Measurements from ENCODE around the gene ZSWIM1. TPM values are rescaled to one million over a fixed set of nuclear protein-coding genes. Genes with fewer than 3 reads are reported as not detected.
"Not testable (repeated sequence)": the region's sequence is repeated elsewhere in the genome, so short reads cannot be mapped to it uniquely, and the experiment has no call there.

The ZSWIM1 gene
- total RNA-seq, 1 donor from 2014 or later: 14.4 TPM

- no peak for DNase-seq (ENCODE audit: low spot score)
Observed at GRCh38 chr20:45927071-45927878, 46.2 kb downstream of the ZSWIM1 start.

GRCh38 chr20:45931680-45932079 is 50.7 kb downstream of the ZSWIM1 start:
- DNase-seq (ENCODE audit: low spot score): not testable (repeated sequence)

- peak; percentile 79 for DNase-seq (ENCODE audit: low spot score)
Observed at GRCh38 chr20:45933266-45934045, 52.4 kb downstream of the ZSWIM1 start.

- DNase-seq (ENCODE audit: low spot score): no peak
Observed at GRCh38 chr20:45934046-45934585, 53.1 kb downstream of the ZSWIM1 start.

Other genes with a start within 250 kb of the ZSWIM1 start
- gene WFDC9, start 249.9 kb upstream of the ZSWIM1 start, total RNA-seq: not detected
- not detected for gene WFDC11, start 211.0 kb upstream of the ZSWIM1 start, total RNA-seq
- gene WFDC13, start 179.2 kb upstream of the ZSWIM1 start, total RNA-seq: 0.55 TPM
- 1.9 TPM for gene WFDC10B, start 176.2 kb upstream of the ZSWIM1 start, total RNA-seq
- not detected for gene SPINT4, start 158.9 kb upstream of the ZSWIM1 start, total RNA-seq
- 3.0 TPM for gene WFDC3, start 89.3 kb upstream of the ZSWIM1 start, total RNA-seq
- 24.5 TPM for gene DNTTIP1, start 89.3 kb upstream of the ZSWIM1 start, total RNA-seq
- gene UBE2C, start 68.6 kb upstream of the ZSWIM1 start, total RNA-seq: 1.1 TPM
- 0.57 TPM for gene TNNC2, start 53.9 kb upstream of the ZSWIM1 start, total RNA-seq
- 31.4 TPM for gene SNX21, start 47.4 kb upstream of the ZSWIM1 start, total RNA-seq
- gene ACOT8, start 23.8 kb upstream of the ZSWIM1 start, total RNA-seq: 21.0 TPM
- 4.1 TPM for gene ZSWIM3, start 23.6 kb upstream of the ZSWIM1 start, total RNA-seq
- gene SPATA25, start 6.4 kb downstream of the ZSWIM1 start, total RNA-seq: 8.6 TPM
- 17.9 TPM for gene NEURL2, start 10.0 kb downstream of the ZSWIM1 start, total RNA-seq
- gene CTSA, start 10.1 kb downstream of the ZSWIM1 start, total RNA-seq: 98.0 TPM
- 101 TPM for gene PLTP, start 30.9 kb downstream of the ZSWIM1 start, total RNA-seq
- 37.5 TPM for gene PCIF1, start 53.5 kb downstream of the ZSWIM1 start, total RNA-seq
- gene ZNF335, start 91.0 kb downstream of the ZSWIM1 start, total RNA-seq: 23.9 TPM
- gene MMP9, start 127.7 kb downstream of the ZSWIM1 start, total RNA-seq: 1.4 TPM
- not detected for gene SLC12A5, start 148.0 kb downstream of the ZSWIM1 start, total RNA-seq
- 30.0 TPM for gene NCOA5, start 208.7 kb downstream of the ZSWIM1 start, total RNA-seq
- gene CD40, start 237.1 kb downstream of the ZSWIM1 start, total RNA-seq: 29.0 TPM